HL-60 (cell line): Measurements from ENCODE around the gene SCGB1D2.

Experiments
- DNase-seq, 2 experiments: peaks; one replicate each; pipeline ENCODE4 v3.0.0-alpha.2; 2010 to 2020; ENCODE audit warnings: low read depth in 1 of 2, low spot score in 1 of 2
- H3K27ac ChIP-seq: fragments of 250-450 bp; sonication (Bioruptor Pico); replicated peaks from 2 replicates; pipeline ENCODE4 v1.5.1; 2020; ENCODE audit warnings: mild to moderate bottlenecking, moderate library complexity
- H3K27me3 ChIP-seq: fragments of 250-450 bp; sonication (Bioruptor Pico); 2 replicates; pipeline ENCODE4 v1.5.1; 2021; ENCODE audit warnings: mild to moderate bottlenecking, moderate library complexity; ENCODE audit not compliant: insufficient read depth, poor library complexity, severe bottlenecking
- H3K4me3 ChIP-seq: replicated peaks from 2 replicates; pipeline ENCODE4 v1.5.1; 2011; ENCODE audit warnings: mild to moderate bottlenecking, control low read depth, low read length; ENCODE audit not compliant: insufficient read depth
- GABPA ChIP-seq: IDR thresholded peaks from 2 replicates; pipeline ENCODE4 v1.6.1; 2012; ENCODE audit warnings: low read depth
- POLR2AphosphoS5 ChIP-seq: IDR thresholded peaks from 2 replicates; pipeline ENCODE4 v1.6.1; 2012; ENCODE audit warnings: low read depth
- SPI1 ChIP-seq: IDR thresholded peaks from 2 replicates; pipeline ENCODE4 v1.6.1; 2012; ENCODE audit warnings: low read depth, mild to moderate bottlenecking, borderline replicate concordance
- TF ChIP-seq, protein P1 (sequence below): IDR thresholded peaks from one replicate; pipeline ENCODE4 v1.5.1; 2011; ENCODE audit warnings: low read length, control low read depth, inconsistent platforms; ENCODE audit not compliant: insufficient read depth
- TF ChIP-seq, protein P2 (sequence below): IDR thresholded peaks from 2 replicates; pipeline ENCODE4 v1.6.1; 2012; ENCODE audit warnings: low read depth; ENCODE audit not compliant: insufficient replicate concordance

Gene SCGB1D2

DNA sequence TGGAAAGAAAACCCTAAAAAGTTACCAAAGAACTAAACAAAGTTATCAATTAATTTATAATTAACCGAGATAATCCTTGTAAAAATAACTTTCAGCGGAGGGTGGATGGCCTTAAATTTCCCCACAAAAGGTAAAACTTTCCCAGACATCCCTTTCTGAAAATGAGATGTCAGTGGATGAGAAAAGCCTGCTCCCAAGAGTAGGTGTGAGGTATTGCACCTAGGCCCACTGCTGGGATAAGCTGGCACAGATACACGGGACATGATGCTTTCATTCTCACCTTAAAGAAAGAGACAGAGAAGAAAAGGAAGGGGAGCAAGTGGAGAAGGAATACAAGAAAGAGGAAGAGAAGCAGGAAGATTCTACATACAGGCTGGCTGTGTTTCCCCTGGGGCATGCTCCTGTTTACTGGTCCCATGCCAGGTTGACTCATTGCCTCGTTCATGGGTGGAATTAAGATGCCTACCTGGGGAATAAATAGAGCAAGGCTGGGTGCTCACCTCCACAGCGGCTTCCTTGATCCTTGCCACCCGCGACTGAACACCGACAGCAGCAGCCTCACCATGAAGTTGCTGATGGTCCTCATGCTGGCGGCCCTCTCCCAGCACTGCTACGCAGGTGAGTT lies 27.7 kb downstream of the SCGB1D2 start, which contains the start of gene SCGB2A2:
TSS of gene SCGB2A2 (plus strand) at position 505 of the 625 bp plus-strand sequence. CDS start at position 564, 59 bp downstream.
- TF ChIP-seq, protein P1, sequence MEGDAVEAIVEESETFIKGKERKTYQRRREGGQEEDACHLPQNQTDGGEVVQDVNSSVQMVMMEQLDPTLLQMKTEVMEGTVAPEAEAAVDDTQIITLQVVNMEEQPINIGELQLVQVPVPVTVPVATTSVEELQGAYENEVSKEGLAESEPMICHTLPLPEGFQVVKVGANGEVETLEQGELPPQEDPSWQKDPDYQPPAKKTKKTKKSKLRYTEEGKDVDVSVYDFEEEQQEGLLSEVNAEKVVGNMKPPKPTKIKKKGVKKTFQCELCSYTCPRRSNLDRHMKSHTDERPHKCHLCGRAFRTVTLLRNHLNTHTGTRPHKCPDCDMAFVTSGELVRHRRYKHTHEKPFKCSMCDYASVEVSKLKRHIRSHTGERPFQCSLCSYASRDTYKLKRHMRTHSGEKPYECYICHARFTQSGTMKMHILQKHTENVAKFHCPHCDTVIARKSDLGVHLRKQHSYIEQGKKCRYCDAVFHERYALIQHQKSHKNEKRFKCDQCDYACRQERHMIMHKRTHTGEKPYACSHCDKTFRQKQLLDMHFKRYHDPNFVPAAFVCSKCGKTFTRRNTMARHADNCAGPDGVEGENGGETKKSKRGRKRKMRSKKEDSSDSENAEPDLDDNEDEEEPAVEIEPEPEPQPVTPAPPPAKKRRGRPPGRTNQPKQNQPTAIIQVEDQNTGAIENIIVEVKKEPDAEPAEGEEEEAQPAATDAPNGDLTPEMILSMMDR, result no peak
- TF ChIP-seq SPI1 (no peak), POLR2AphosphoS5 (no peak), GABPA (no peak)
- TF ChIP-seq, protein P2, sequence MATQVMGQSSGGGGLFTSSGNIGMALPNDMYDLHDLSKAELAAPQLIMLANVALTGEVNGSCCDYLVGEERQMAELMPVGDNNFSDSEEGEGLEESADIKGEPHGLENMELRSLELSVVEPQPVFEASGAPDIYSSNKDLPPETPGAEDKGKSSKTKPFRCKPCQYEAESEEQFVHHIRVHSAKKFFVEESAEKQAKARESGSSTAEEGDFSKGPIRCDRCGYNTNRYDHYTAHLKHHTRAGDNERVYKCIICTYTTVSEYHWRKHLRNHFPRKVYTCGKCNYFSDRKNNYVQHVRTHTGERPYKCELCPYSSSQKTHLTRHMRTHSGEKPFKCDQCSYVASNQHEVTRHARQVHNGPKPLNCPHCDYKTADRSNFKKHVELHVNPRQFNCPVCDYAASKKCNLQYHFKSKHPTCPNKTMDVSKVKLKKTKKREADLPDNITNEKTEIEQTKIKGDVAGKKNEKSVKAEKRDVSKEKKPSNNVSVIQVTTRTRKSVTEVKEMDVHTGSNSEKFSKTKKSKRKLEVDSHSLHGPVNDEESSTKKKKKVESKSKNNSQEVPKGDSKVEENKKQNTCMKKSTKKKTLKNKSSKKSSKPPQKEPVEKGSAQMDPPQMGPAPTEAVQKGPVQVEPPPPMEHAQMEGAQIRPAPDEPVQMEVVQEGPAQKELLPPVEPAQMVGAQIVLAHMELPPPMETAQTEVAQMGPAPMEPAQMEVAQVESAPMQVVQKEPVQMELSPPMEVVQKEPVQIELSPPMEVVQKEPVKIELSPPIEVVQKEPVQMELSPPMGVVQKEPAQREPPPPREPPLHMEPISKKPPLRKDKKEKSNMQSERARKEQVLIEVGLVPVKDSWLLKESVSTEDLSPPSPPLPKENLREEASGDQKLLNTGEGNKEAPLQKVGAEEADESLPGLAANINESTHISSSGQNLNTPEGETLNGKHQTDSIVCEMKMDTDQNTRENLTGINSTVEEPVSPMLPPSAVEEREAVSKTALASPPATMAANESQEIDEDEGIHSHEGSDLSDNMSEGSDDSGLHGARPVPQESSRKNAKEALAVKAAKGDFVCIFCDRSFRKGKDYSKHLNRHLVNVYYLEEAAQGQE, result no peak
- Histone ChIP-seq H3K27me3 (peaks cover 8% of the 10 kb centered on the region), H3K4me3 (no peak within 1 kb of the TSS), H3K27ac (no peak within 1 kb of the TSS)
- DNase-seq, result no peak

DNA sequence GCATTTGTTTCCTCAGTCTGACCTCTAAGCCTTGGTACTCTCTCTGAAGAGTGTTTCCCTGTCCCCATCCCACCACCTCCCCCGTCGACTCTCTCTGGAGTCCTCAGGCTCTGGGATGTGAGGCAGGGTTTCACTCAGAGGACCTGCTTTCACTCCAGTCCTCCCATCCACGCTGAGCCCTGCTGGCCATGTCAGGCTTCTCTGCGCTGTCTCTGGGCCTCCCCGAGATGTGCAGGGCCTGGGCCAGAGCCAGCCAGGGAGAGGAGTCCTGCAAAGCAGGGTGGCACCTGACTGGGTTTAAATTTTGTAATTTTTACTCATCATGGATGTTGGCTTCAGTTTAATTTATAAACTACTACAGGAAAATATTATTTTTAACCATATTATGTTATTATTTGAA lies 31.2 kb downstream of the SCGB1D2 start:
- TF ChIP-seq, protein P1, result no peak
- TF ChIP-seq GABPA, result no peak
- TF ChIP-seq, protein P2, result no peak
- no peak for TF ChIP-seq POLR2AphosphoS5
- TF ChIP-seq SPI1, result no peak
- H3K27me3 ChIP-seq, result peaks cover 3% of the 10 kb centered on the region
- DNase-seq, result no peak
- H3K27ac ChIP-seq, result no peak overlapping the region
- no peak overlapping the region for H3K4me3 ChIP-seq

DNA sequence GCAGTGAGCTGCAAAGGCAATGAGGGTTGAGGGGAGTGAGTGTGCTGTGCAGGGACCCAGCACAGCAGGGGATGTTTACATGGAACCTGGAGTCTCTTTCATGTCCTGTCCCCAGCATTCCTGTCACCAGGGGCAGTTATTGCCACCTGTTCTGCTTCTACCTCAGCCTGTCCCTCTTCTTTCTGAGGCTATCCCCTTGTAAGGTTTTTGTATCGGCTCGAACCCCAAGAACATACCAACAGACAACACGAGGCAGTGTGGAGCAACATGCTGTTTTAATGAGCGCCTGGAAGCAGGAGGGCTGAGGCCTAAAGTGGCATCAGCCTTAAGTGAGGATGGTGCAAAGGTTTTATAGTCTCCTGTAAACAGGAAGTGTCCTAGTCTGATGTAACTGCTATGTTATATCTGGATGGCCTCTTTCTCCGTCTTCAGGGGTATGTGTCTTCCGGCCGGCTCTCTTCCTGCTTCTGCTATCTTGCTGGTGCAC lies 31.8 kb downstream of the SCGB1D2 start:
- TF ChIP-seq POLR2AphosphoS5 (no peak), SPI1 (peak; percentile 43; the same call in 1 of the 2 replicates)
- peaks cover 3% of the 10 kb centered on the region for H3K27me3 ChIP-seq
- H3K27ac ChIP-seq, result no peak overlapping the region
- no peak for DNase-seq
- no peak overlapping the region for H3K4me3 ChIP-seq

DNA sequence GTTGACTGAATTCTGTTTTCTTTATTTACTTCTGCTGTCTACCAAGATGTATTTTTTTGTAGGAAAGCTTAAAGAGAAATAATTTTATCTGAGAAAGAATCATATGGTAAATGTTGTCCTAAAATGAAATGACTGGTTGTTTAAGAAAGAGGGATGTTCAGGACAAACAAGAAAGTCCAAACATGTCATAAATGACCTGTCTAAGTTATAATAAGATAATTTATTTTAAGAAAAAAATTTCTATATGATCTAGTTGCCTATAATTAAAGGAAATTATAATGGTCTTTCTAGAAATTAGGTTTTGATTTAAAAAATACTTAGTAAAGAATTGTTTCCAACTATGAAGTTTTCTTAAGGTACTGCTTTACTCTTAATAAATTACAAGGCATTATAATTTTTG lies 38.4 kb downstream of the SCGB1D2 start:
- Histone ChIP-seq H3K27ac (no peak overlapping the region), H3K27me3 (peaks cover 3% of the 10 kb centered on the region), H3K4me3 (no peak overlapping the region)
- TF ChIP-seq SPI1, result no peak
- TF ChIP-seq, protein P1, result no peak
- TF ChIP-seq, protein P2, result no peak
- TF ChIP-seq POLR2AphosphoS5, result no peak
- TF ChIP-seq GABPA, result no peak
- no peak for DNase-seq
